ENCODE measurements around the gene HMSD.

Gene HMSD

GRCh38 chr18:63960891-63961290 lies 11.8 kb downstream of the HMSD start:
- no peak for DNase-seq

GRCh38 chr18:63961435-63961980 lies 12.4 kb downstream of the HMSD start:
- no peak for DNase-seq

GRCh38 chr18:63962137-63962536 lies 13.0 kb downstream of the HMSD start:
- DNase-seq: no peak

- DNase-seq: peak; percentile 71
Observed at GRCh38 chr18:63963615-63964256, 14.6 kb downstream of the HMSD start.

GRCh38 chr18:63964908-63965307 lies 15.8 kb downstream of the HMSD start:
- DNase-seq: no peak

- no peak for DNase-seq
Observed at GRCh38 chr18:63965716-63966330, 16.7 kb downstream of the HMSD start.

- DNase-seq: peak; percentile 85
Observed at GRCh38 chr18:63969942-63970808, 21.1 kb downstream of the HMSD start, which contains the start of gene SERPINB8. Gene SERPINB8 (plus strand): TSS chr18:63970081. CDS start chr18:63978309, 8,228 bp downstream.

GRCh38 chr18:63970809-63971205 lies 21.7 kb downstream of the HMSD start:
- no peak for DNase-seq

GRCh38 chr18:63971320-63972001 lies 22.4 kb downstream of the HMSD start:
- no peak for DNase-seq

GRCh38 chr18:63972002-63972376 lies 22.9 kb downstream of the HMSD start:
- DNase-seq: no peak

- DNase-seq: peak; percentile 20
Observed at GRCh38 chr18:63974991-63975390, 25.9 kb downstream of the HMSD start.

GRCh38 chr18:63975628-63976027 lies 26.5 kb downstream of the HMSD start:
- DNase-seq: no peak

GRCh38 chr18:63977040-63977439 lies 27.9 kb downstream of the HMSD start:
- DNase-seq: no peak

GRCh38 chr18:63979409-63979920 lies 30.4 kb downstream of the HMSD start:
- DNase-seq: peak; percentile 70

GRCh38 chr18:63980027-63980426 lies 30.9 kb downstream of the HMSD start:
- no peak for DNase-seq

- no peak for DNase-seq
Observed at GRCh38 chr18:63980896-63981460, 31.9 kb downstream of the HMSD start.

GRCh38 chr18:63981719-63982118 lies 32.6 kb downstream of the HMSD start:
- no peak for DNase-seq

- no peak for DNase-seq
Observed at GRCh38 chr18:63982361-63982760, 33.3 kb downstream of the HMSD start.

GRCh38 chr18:63986885-63987284 lies 37.8 kb downstream of the HMSD start:
- DNase-seq: no peak

- no peak for DNase-seq
Observed at GRCh38 chr18:63987743-63988142, 38.6 kb downstream of the HMSD start.

GRCh38 chr18:63992751-63993150 lies 43.6 kb downstream of the HMSD start:
- no peak for DNase-seq

GRCh38 chr18:63994783-63995399 lies 45.8 kb downstream of the HMSD start:
- peak; percentile 54 for DNase-seq

Measured in RPMI8226 (cell line).